ENCODE measurements around the gene BACE2. TPM values are rescaled to one million over a fixed set of nuclear protein-coding genes. Genes with fewer than 3 reads are reported as not detected.

Gene BACE2
- total RNA-seq, 1 donor from 2014 or later = 49.5 TPM

DNA sequence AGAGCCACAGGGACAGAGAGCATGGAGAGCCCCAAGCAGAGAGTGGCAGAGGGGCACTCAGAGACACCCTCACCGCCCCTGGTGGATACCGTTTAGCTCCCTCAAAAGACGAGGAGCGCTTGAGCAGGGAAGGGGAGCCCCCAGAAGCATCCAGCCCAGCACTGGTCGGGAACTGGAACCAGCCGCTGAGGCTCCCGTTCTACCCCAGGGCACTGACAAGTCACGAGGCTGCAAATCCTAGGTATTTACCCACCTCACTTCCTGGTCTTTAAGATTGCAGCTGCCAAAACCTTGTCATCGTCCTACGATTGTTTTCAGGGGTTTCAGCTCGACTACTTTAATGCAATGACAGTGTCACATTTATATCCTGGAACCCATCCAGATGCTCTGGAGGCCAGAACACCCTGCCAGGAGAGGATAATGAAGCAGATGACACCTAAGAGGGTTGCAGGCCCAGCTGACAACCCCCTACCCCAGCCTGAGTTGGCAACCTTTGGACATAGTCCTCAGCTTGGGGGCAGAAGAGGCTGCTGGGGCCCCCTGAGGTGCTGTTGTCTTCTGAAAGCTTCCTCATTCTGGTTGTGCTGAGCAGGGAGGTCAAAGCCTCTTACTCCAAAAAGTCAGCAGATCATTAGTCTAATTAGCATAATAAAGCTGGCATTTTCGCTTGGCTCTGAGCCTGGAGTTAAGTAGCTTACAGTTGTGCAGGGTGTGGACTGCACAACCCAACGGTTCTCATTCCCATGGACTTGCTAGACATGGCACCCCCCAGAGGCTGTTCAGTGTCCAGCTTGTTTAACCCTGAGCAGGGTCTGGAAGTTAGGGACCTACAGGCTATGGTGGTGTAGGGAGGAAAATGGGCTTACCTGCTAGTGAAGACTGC is 20.6 kb upstream of the BACE2 start:
- Mint-ChIP-seq H3K4me3 (ENCODE audit: unreplicated experiment) (no peak overlapping the region), H3K36me3 (ENCODE audit: unreplicated experiment) (no peaks in the 10 kb centered on the region), H3K4me1 (ENCODE audit: unreplicated experiment) (peaks cover under 1% of the 10 kb centered on the region), H3K9me3 (ENCODE audit: unreplicated experiment) (no peaks in the 10 kb centered on the region), H3K27me3 (ENCODE audit: unreplicated experiment) (peaks cover 6% of the 10 kb centered on the region), H3K27ac (ENCODE audit: unreplicated experiment) (no peak overlapping the region)
- DNase-seq (ENCODE audit: extremely low spot score, unreplicated experiment) = peak; percentile 63
- TF ChIP-seq, protein P1, sequence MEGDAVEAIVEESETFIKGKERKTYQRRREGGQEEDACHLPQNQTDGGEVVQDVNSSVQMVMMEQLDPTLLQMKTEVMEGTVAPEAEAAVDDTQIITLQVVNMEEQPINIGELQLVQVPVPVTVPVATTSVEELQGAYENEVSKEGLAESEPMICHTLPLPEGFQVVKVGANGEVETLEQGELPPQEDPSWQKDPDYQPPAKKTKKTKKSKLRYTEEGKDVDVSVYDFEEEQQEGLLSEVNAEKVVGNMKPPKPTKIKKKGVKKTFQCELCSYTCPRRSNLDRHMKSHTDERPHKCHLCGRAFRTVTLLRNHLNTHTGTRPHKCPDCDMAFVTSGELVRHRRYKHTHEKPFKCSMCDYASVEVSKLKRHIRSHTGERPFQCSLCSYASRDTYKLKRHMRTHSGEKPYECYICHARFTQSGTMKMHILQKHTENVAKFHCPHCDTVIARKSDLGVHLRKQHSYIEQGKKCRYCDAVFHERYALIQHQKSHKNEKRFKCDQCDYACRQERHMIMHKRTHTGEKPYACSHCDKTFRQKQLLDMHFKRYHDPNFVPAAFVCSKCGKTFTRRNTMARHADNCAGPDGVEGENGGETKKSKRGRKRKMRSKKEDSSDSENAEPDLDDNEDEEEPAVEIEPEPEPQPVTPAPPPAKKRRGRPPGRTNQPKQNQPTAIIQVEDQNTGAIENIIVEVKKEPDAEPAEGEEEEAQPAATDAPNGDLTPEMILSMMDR (IDR thresholded peaks at IDR 0.05) = no peak

DNA sequence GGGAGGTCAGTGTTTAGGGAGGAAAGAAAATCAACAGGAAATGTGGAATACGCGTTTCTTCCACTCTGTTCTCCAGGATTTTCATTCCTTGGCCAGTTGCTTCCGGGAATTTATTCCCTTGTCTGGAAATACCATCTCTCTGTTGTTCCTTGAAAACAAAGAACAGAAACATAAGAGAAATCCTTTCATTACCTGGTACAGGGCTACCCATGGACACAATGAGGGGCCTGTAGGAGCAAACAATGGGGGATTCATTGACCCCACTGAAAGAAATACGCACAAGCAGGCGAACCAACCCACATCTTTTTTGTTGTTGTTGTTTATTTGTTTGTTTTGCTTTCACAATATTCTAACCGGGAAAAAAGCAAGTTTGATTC is 20.0 kb upstream of the BACE2 start:
- no peaks in the 10 kb centered on the region for H3K4me1 Mint-ChIP-seq (ENCODE audit: unreplicated experiment)
- DNase-seq (ENCODE audit: extremely low spot score, unreplicated experiment) = no peak
- no peak overlapping the region for H3K4me3 Mint-ChIP-seq (ENCODE audit: unreplicated experiment)
- peaks cover 6% of the 10 kb centered on the region for H3K27me3 Mint-ChIP-seq (ENCODE audit: unreplicated experiment)
- H3K9me3 Mint-ChIP-seq (ENCODE audit: unreplicated experiment) = no peaks in the 10 kb centered on the region
- no peaks in the 10 kb centered on the region for H3K36me3 Mint-ChIP-seq (ENCODE audit: unreplicated experiment)
- TF ChIP-seq, protein P1 (IDR thresholded peaks at IDR 0.05) = no peak
- no peak overlapping the region for H3K27ac Mint-ChIP-seq (ENCODE audit: unreplicated experiment)

DNA sequence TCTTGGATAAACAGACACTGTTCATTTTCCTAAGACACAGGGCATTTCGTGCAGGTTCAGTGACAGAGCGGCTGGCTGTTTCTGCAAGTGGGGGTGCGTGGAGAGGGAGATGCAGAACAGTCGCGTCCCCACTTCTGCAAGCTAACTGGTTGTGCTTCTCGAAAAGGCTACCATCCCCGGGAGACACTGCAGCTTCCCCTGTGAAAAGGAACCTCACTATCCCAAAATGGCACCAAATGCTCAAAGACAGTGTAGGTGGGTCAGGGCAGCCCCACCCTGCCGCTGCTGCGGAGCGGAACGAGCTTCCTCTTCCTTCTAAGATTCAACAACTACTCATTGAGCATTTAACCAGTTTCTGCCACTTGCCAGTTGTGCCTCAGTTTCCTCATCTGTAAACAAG is 19.2 kb upstream of the BACE2 start:
- no peak overlapping the region for H3K27ac Mint-ChIP-seq (ENCODE audit: unreplicated experiment)
- no peaks in the 10 kb centered on the region for H3K36me3 Mint-ChIP-seq (ENCODE audit: unreplicated experiment)
- H3K27me3 Mint-ChIP-seq (ENCODE audit: unreplicated experiment) = peaks cover 6% of the 10 kb centered on the region
- no peaks in the 10 kb centered on the region for H3K9me3 Mint-ChIP-seq (ENCODE audit: unreplicated experiment)
- H3K4me1 Mint-ChIP-seq (ENCODE audit: unreplicated experiment) = no peaks in the 10 kb centered on the region
- TF ChIP-seq, protein P1 (IDR thresholded peaks at IDR 0.05) = no peak
- no peak for DNase-seq (ENCODE audit: extremely low spot score, unreplicated experiment)
- no peak overlapping the region for H3K4me3 Mint-ChIP-seq (ENCODE audit: unreplicated experiment)

DNA sequence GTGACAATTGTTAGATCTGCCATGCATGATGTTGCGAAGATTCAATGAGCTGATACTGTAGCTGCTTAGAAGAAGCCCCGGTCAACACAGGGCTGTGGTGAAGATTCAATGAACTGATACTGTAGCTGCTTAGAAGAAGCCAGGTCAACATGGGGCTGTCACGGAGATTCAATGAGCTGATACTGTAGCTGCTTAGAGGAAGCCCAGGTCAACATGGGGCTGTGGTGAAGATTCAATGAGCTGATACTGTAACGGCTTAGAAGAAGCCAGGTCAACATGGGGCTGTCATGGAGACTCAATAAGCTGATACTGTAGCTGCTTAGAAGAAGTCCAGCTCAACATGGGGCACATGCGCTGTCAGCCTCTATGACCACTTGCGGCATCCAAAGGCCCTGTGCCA is 18.8 kb upstream of the BACE2 start:
- no peaks in the 10 kb centered on the region for H3K9me3 Mint-ChIP-seq (ENCODE audit: unreplicated experiment)
- H3K36me3 Mint-ChIP-seq (ENCODE audit: unreplicated experiment) = no peaks in the 10 kb centered on the region
- H3K4me1 Mint-ChIP-seq (ENCODE audit: unreplicated experiment) = no peaks in the 10 kb centered on the region
- peaks cover 6% of the 10 kb centered on the region for H3K27me3 Mint-ChIP-seq (ENCODE audit: unreplicated experiment)
- no peak for DNase-seq (ENCODE audit: extremely low spot score, unreplicated experiment)
- no peak overlapping the region for H3K27ac Mint-ChIP-seq (ENCODE audit: unreplicated experiment)
- TF ChIP-seq, protein P1 (IDR thresholded peaks at IDR 0.05) = no peak
- H3K4me3 Mint-ChIP-seq (ENCODE audit: unreplicated experiment) = no peak overlapping the region

DNA sequence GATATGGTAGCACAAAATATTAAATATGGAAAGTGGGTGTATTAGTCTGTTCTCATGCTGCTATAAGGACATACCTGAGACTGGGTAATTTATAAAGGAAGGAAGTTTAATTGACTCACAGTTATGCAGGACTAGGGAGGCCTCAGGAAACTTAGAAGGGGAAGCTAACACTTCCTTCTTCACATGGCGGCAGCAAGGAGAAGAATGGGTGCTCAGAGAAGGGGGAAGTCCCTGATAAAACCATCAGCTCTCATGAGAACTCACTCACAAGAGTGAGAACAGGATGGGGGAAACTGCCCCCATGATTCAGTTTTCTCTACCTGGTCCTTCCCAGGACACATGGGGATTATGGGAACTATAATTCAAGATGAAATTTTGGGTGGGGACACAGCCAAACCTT is 15.8 kb upstream of the BACE2 start:
- H3K27me3 Mint-ChIP-seq (ENCODE audit: unreplicated experiment) = peaks cover 6% of the 10 kb centered on the region
- TF ChIP-seq, protein P1 (IDR thresholded peaks at IDR 0.05) = no peak
- H3K36me3 Mint-ChIP-seq (ENCODE audit: unreplicated experiment) = no peaks in the 10 kb centered on the region
- no peak overlapping the region for H3K27ac Mint-ChIP-seq (ENCODE audit: unreplicated experiment)
- H3K4me3 Mint-ChIP-seq (ENCODE audit: unreplicated experiment) = no peak overlapping the region
- H3K9me3 Mint-ChIP-seq (ENCODE audit: unreplicated experiment) = no peaks in the 10 kb centered on the region
- no peak for DNase-seq (ENCODE audit: extremely low spot score, unreplicated experiment)
- H3K4me1 Mint-ChIP-seq (ENCODE audit: unreplicated experiment) = no peaks in the 10 kb centered on the region

All from osteocyte (in vitro differentiated cells).